ENCODE data around the gene ESRP2.

Gene ESRP2

DNA sequence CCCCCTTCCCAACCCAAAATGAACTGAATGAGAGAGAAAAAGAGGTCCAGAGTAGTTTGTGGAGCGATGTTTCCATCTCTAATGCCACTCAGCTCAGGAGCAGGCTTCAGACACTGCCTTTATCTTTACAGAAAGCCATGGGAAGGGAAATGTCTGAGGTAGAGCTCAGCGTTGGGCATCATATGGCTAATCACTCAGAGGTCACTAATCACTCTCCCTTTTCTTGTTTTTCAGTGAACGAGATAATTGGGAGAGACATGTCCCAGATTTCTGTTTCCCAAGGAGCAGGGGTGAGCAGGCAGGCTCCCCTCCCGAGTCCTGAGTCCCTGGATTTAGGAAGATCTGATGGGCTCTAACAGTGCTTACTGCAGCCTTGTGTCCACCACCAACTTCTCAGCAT lies 9.8 kb downstream of the ESRP2 start:
- TF ChIP-seq EP300 (IDR thresholded peaks at IDR 0.05; ENCODE audit: borderline replicate concordance) (no peak), YY1 (IDR thresholded peaks at IDR 0.05; ENCODE audit: low read depth) (no peak), NFIC (IDR thresholded peaks at IDR 0.05) (no peak), RAD21 (IDR thresholded peaks at IDR 0.05; ENCODE audit: low read depth) (no peak), EGR1 (IDR thresholded peaks at IDR 0.05) (no peak), TEAD4 (IDR thresholded peaks at IDR 0.05) (no peak), CEBPB (IDR thresholded peaks at IDR 0.05) (no peak), TAF1 (IDR thresholded peaks at IDR 0.05; ENCODE audit: low read depth) (no peak), ZBTB7A (IDR thresholded peaks at IDR 0.05; ENCODE audit: low read depth) (no peak)
- TF ChIP-seq, protein P1, sequence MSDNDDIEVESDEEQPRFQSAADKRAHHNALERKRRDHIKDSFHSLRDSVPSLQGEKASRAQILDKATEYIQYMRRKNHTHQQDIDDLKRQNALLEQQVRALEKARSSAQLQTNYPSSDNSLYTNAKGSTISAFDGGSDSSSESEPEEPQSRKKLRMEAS (IDR thresholded peaks at IDR 0.05): no peak

DNA sequence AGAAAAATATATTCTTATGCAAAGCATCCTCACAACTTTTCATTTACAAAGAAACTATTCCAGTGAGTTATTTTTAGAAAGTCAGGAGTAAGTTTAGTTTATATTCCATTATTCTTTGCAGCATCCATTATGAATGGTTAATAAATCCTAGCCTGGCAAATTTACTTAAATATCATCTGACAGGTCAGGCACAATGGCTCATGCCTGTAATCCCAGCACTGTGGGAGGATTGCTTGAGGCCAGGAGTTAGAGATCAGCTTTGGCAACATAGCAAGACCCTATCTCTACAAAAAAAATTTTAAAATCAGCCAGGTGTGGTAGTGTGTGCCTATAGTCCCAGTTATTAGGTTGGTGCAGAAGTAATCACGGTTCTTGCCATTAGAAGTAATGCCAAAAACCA lies 12.9 kb downstream of the ESRP2 start:
- no peak for TF ChIP-seq FOXM1 (IDR thresholded peaks at IDR 0.05; ENCODE audit: borderline replicate concordance, low read depth)
- no peak for TF ChIP-seq NFIC (IDR thresholded peaks at IDR 0.05)
- no peak for TF ChIP-seq EGR1 (IDR thresholded peaks at IDR 0.05)
- TF ChIP-seq, protein P2, sequence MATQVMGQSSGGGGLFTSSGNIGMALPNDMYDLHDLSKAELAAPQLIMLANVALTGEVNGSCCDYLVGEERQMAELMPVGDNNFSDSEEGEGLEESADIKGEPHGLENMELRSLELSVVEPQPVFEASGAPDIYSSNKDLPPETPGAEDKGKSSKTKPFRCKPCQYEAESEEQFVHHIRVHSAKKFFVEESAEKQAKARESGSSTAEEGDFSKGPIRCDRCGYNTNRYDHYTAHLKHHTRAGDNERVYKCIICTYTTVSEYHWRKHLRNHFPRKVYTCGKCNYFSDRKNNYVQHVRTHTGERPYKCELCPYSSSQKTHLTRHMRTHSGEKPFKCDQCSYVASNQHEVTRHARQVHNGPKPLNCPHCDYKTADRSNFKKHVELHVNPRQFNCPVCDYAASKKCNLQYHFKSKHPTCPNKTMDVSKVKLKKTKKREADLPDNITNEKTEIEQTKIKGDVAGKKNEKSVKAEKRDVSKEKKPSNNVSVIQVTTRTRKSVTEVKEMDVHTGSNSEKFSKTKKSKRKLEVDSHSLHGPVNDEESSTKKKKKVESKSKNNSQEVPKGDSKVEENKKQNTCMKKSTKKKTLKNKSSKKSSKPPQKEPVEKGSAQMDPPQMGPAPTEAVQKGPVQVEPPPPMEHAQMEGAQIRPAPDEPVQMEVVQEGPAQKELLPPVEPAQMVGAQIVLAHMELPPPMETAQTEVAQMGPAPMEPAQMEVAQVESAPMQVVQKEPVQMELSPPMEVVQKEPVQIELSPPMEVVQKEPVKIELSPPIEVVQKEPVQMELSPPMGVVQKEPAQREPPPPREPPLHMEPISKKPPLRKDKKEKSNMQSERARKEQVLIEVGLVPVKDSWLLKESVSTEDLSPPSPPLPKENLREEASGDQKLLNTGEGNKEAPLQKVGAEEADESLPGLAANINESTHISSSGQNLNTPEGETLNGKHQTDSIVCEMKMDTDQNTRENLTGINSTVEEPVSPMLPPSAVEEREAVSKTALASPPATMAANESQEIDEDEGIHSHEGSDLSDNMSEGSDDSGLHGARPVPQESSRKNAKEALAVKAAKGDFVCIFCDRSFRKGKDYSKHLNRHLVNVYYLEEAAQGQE (IDR thresholded peaks at IDR 0.05; ENCODE audit: low read depth): no peak
- no peak for TF ChIP-seq CEBPB (IDR thresholded peaks at IDR 0.05)
- TF ChIP-seq TAF1 (IDR thresholded peaks at IDR 0.05; ENCODE audit: low read depth): no peak
- TF ChIP-seq TEAD4 (IDR thresholded peaks at IDR 0.05): no peak
- TF ChIP-seq TCF12 (IDR thresholded peaks at IDR 0.05; ENCODE audit: low read depth): no peak
- no peak for TF ChIP-seq RAD21 (IDR thresholded peaks at IDR 0.05; ENCODE audit: low read depth)
- no peak for TF ChIP-seq ZBTB7A (IDR thresholded peaks at IDR 0.05; ENCODE audit: low read depth)
- TF ChIP-seq EP300 (IDR thresholded peaks at IDR 0.05; ENCODE audit: borderline replicate concordance): no peak
- TF ChIP-seq, protein P1 (IDR thresholded peaks at IDR 0.05): no peak
- TF ChIP-seq, protein P3, sequence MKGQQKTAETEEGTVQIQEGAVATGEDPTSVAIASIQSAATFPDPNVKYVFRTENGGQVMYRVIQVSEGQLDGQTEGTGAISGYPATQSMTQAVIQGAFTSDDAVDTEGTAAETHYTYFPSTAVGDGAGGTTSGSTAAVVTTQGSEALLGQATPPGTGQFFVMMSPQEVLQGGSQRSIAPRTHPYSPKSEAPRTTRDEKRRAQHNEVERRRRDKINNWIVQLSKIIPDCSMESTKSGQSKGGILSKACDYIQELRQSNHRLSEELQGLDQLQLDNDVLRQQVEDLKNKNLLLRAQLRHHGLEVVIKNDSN (IDR thresholded peaks at IDR 0.05): no peak
- TF ChIP-seq CREB1 (IDR thresholded peaks at IDR 0.05; ENCODE audit: low read depth): no peak
- no peak for TF ChIP-seq YY1 (IDR thresholded peaks at IDR 0.05; ENCODE audit: low read depth)

DNA sequence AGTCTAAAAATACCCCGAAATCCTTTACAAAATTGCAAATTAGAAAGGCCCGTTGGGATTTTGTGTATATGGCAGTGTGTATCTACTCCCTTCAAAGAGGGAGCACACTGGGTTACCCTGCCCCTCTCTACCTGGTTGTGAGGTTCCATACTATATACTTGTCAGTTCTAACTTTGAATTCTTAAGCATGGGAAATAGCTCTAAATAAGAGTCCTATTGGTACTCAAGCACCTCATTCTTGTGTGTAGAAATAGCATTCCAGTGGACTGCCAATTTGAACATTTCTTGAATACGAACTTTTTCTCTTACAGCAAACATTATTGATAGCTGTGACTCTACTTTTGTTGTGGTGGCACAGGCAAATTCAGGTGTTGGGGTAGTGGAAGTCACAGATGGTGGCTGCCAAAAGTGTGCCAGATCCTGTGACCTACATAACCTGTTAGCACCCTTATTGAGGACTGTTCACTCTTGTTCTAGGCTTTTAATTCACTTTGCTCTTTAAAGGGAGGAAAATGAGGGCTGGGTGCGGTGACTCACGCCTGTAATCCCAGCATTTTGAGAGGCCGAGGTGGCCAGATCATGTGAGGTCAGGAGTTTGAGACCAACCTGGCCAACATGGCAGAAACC lies 16.1 kb downstream of the ESRP2 start:
- TF ChIP-seq TAF1 (IDR thresholded peaks at IDR 0.05; ENCODE audit: low read depth) (no peak), CEBPB (IDR thresholded peaks at IDR 0.05) (no peak), TCF12 (IDR thresholded peaks at IDR 0.05; ENCODE audit: low read depth) (no peak), EP300 (IDR thresholded peaks at IDR 0.05; ENCODE audit: borderline replicate concordance) (no peak), YY1 (IDR thresholded peaks at IDR 0.05; ENCODE audit: low read depth) (no peak), TEAD4 (IDR thresholded peaks at IDR 0.05) (no peak), RAD21 (IDR thresholded peaks at IDR 0.05; ENCODE audit: low read depth) (no peak), EGR1 (IDR thresholded peaks at IDR 0.05) (no peak), ZBTB7A (IDR thresholded peaks at IDR 0.05; ENCODE audit: low read depth) (no peak), CREB1 (IDR thresholded peaks at IDR 0.05; ENCODE audit: low read depth) (no peak), NFIC (IDR thresholded peaks at IDR 0.05) (no peak)
- TF ChIP-seq, protein P2 (IDR thresholded peaks at IDR 0.05; ENCODE audit: low read depth): no peak
- TF ChIP-seq, protein P1 (IDR thresholded peaks at IDR 0.05): no peak
- TF ChIP-seq, protein P3 (IDR thresholded peaks at IDR 0.05): no peak

DNA sequence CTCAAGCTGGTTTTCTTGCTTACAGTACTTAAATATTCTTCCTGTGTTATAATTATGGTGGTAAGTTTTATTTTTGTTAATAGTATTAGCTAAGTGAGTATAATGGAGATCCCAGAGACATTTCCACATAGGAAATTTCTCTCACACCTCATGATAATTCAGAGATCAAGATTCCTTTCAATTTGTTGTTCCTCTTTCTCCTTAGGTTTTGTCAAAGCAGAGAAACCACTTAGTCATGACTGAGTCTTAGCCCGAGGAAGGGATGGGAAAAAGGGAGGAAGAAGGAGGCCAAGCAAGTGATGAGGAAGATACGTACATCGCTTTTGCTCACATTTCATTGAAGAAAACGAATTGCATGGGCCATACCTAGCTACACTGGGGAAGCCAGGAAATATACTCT lies 18.4 kb downstream of the ESRP2 start:
- TF ChIP-seq TEAD4 (IDR thresholded peaks at IDR 0.05) (no peak), NFIC (IDR thresholded peaks at IDR 0.05) (no peak), FOXM1 (IDR thresholded peaks at IDR 0.05; ENCODE audit: borderline replicate concordance, low read depth) (no peak), CEBPB (IDR thresholded peaks at IDR 0.05) (no peak), TAF1 (IDR thresholded peaks at IDR 0.05; ENCODE audit: low read depth) (no peak), ZBTB7A (IDR thresholded peaks at IDR 0.05; ENCODE audit: low read depth) (no peak), TCF12 (IDR thresholded peaks at IDR 0.05; ENCODE audit: low read depth) (no peak)
- TF ChIP-seq, protein P2 (IDR thresholded peaks at IDR 0.05; ENCODE audit: low read depth): no peak

Data from Ishikawa (cell line).